ENCODE results near the gene LANCL2. TPM values are rescaled to one million over a fixed set of nuclear protein-coding genes. Genes with fewer than 3 reads are reported as not detected.
A peak's percentile ranks its signal among the peaks of the same experiment; 100 is the strongest.

Gene LANCL2
- total RNA-seq, 1 donor from 2014 or later = 7.1 TPM

DNA sequence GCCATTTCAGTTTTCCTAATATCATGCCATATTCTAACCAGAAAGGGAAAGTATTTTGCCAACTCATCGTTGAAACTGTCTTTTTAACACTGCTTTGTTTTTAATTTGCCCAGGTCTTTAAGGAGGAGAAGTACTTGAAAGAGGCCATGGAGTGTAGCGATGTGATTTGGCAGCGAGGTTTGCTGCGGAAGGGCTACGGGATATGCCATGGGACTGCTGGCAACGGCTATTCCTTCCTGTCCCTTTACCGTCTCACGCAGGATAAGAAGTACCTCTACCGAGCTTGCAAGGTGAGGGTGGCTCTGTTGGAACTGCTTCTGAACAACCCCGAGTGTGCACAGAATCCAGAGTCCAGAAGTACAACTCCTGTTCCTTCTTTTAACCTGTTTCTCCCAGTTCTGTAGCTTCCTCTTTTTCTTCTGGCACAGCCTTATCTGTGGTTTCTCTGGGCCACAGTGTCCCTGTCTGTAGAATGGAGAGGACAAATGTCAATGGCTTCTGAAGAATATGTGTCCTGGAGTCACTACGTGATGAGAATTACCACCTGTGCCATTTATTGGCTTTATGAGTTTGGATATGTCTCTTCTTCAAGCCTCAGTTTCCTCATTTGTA lies 60.1 kb downstream of the LANCL2 start:
- Histone ChIP-seq H3K79me2 (ENCODE audit: low read depth) (no peaks in the 10 kb centered on the region), H3K27me3 (no peaks in the 10 kb centered on the region), H3K36me3 (no peaks in the 10 kb centered on the region), H2AFZ (replicated peaks) (no peak overlapping the region), H3K4me3 (no peak overlapping the region), H3K27ac (no peak overlapping the region), H3K4me1 (peaks cover 21% of the 10 kb centered on the region), H3K9me3 (ENCODE audit: low read depth) (no peaks in the 10 kb centered on the region), H4K20me1 (ENCODE audit: low read depth) (no peaks in the 10 kb centered on the region), H3K9ac (no peak overlapping the region), H3F3A (ENCODE audit: low read depth) (peaks cover 11% of the 10 kb centered on the region), H3K4me2 (no peak overlapping the region)
- peaks cover 16% of the 10 kb centered on the region for H3K36me3 Mint-ChIP-seq
- H3K4me3 Mint-ChIP-seq = no peak overlapping the region
- peaks cover 3% of the 10 kb centered on the region for H3K27me3 Mint-ChIP-seq (ENCODE audit: insufficient read depth, low read depth)
- H3K4me1 Mint-ChIP-seq = peaks cover 18% of the 10 kb centered on the region
- no peak overlapping the region for H3K27ac Mint-ChIP-seq
- no peak for DNase-seq (ENCODE audit: low spot score)
- TF ChIP-seq EZH2 (IDR thresholded peaks at IDR 0.05) (no peak), EZH2phosphoT487 (IDR thresholded peaks at IDR 0.05) (no peak)
- TF ChIP-seq, protein P1, sequence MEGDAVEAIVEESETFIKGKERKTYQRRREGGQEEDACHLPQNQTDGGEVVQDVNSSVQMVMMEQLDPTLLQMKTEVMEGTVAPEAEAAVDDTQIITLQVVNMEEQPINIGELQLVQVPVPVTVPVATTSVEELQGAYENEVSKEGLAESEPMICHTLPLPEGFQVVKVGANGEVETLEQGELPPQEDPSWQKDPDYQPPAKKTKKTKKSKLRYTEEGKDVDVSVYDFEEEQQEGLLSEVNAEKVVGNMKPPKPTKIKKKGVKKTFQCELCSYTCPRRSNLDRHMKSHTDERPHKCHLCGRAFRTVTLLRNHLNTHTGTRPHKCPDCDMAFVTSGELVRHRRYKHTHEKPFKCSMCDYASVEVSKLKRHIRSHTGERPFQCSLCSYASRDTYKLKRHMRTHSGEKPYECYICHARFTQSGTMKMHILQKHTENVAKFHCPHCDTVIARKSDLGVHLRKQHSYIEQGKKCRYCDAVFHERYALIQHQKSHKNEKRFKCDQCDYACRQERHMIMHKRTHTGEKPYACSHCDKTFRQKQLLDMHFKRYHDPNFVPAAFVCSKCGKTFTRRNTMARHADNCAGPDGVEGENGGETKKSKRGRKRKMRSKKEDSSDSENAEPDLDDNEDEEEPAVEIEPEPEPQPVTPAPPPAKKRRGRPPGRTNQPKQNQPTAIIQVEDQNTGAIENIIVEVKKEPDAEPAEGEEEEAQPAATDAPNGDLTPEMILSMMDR (IDR thresholded peaks at IDR 0.05) = no peak
- no peaks in the 10 kb centered on the region for H3K9me3 Mint-ChIP-seq

DNA sequence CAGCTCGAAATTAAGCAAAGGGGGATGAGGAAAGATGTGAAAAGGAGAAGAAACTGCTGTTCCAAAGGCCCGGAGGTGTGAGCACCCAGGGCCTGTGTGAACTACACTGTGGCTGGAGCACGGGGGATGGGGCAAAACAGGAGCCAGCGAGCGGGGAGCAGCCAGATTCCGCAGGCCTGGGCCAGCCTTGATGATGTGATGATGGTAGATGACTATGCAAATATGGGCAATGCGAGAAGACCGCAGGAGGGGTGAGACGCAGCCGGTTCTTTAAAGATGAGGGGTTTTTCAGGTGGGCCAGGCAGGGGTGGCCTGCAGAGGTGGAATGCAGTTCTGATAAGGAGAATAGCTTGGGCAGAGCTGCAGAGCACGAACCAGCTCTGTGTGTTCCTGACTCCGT lies 61.5 kb downstream of the LANCL2 start:
- H3K27ac ChIP-seq = no peak overlapping the region

DNA sequence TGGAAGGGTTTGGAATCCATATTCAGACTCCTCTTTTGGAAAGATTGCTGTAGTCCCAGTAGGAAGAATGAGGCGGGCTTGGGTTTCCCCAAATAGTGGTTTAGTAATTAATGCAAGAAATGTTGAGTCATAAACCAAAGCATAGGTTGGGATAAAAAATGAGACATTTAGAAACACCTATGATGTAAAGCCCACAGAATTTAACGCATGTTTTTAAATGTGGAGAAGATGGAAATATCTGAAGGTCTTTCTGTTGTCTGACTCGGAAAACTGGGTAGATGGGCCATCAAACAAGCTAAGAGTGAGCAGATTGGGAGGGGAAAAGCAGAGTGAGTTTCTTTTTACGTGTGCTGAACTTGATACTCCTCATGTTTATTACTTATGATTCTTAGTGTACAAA lies 62.2 kb downstream of the LANCL2 start:
- Histone ChIP-seq H4K20me1 (ENCODE audit: low read depth) (no peaks in the 10 kb centered on the region), H3K27ac (no peak overlapping the region), H3K9me3 (ENCODE audit: low read depth) (no peaks in the 10 kb centered on the region), H3K36me3 (no peaks in the 10 kb centered on the region), H2AFZ (replicated peaks) (no peak overlapping the region), H3K9ac (no peak overlapping the region), H3K4me1 (peaks cover 14% of the 10 kb centered on the region), H3K27me3 (no peaks in the 10 kb centered on the region), H3K4me3 (no peak overlapping the region), H3K79me2 (ENCODE audit: low read depth) (no peaks in the 10 kb centered on the region), H3F3A (ENCODE audit: low read depth) (peaks cover 11% of the 10 kb centered on the region), H3K4me2 (no peak overlapping the region)
- H3K4me1 Mint-ChIP-seq = peaks cover 11% of the 10 kb centered on the region
- no peak overlapping the region for H3K4me3 Mint-ChIP-seq
- peaks cover 16% of the 10 kb centered on the region for H3K36me3 Mint-ChIP-seq
- TF ChIP-seq EZH2 (IDR thresholded peaks at IDR 0.05) = no peak
- TF ChIP-seq, protein P1 (IDR thresholded peaks at IDR 0.05) = no peak
- TF ChIP-seq EZH2phosphoT487 (IDR thresholded peaks at IDR 0.05) = no peak
- peaks cover 3% of the 10 kb centered on the region for H3K27me3 Mint-ChIP-seq (ENCODE audit: insufficient read depth, low read depth)
- H3K27ac Mint-ChIP-seq = peak overlapping the region; percentile 7
- no peak for DNase-seq (ENCODE audit: low spot score)
- H3K9me3 Mint-ChIP-seq = no peaks in the 10 kb centered on the region

More for the DNA sequence above, 61.5 kb downstream of the LANCL2 start:
- H3K27ac Mint-ChIP-seq = no peak overlapping the region
- no peak overlapping the region for H3K4me2 ChIP-seq
- H4K20me1 ChIP-seq (ENCODE audit: low read depth) = no peaks in the 10 kb centered on the region
- H3K36me3 ChIP-seq = no peaks in the 10 kb centered on the region
- peaks cover 16% of the 10 kb centered on the region for H3K36me3 Mint-ChIP-seq
- H3K9me3 Mint-ChIP-seq = no peaks in the 10 kb centered on the region
- DNase-seq (ENCODE audit: low spot score) = no peak
- H3K4me1 ChIP-seq = peaks cover 14% of the 10 kb centered on the region
- no peaks in the 10 kb centered on the region for H3K79me2 ChIP-seq (ENCODE audit: low read depth)
- no peak overlapping the region for H3K9ac ChIP-seq
- H3K27me3 Mint-ChIP-seq (ENCODE audit: insufficient read depth, low read depth) = peaks cover 3% of the 10 kb centered on the region
- no peak overlapping the region for H3K4me3 ChIP-seq
- peaks cover 11% of the 10 kb centered on the region for H3F3A ChIP-seq (ENCODE audit: low read depth)
- TF ChIP-seq, protein P1 (IDR thresholded peaks at IDR 0.05) = no peak
- TF ChIP-seq EZH2phosphoT487 (IDR thresholded peaks at IDR 0.05) = no peak
- no peak for TF ChIP-seq EZH2 (IDR thresholded peaks at IDR 0.05)
- no peak overlapping the region for H2AFZ ChIP-seq (replicated peaks)
- no peaks in the 10 kb centered on the region for H3K27me3 ChIP-seq
- H3K4me1 Mint-ChIP-seq = peaks cover 11% of the 10 kb centered on the region
- no peaks in the 10 kb centered on the region for H3K9me3 ChIP-seq (ENCODE audit: low read depth)
- H3K4me3 Mint-ChIP-seq = no peak overlapping the region

Measured in neural progenitor cell (in vitro differentiated cells).